ENCODE measurements around the gene NTM.

NTM gene

DNA sequence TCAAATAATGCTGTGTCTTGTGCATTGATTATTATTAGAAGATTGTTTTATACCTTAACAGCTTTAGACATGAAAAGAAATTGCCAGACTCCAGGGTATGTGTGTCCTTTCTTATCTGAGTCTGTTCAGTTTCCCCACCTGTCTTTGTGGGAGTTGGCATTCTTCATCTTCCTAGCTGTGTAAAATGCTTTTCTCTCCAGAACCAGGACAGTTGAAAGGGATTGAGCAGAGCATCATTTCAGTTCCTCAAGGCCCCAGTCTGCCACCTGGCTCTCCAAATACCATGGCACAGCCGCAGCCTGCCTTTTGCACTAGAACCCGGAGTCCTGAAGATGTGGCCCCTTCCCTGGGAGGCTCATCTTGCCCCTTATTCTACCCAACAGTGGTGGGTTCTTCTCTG lies 851.9 kb downstream of the NTM start:
- TF ChIP-seq, protein P1, sequence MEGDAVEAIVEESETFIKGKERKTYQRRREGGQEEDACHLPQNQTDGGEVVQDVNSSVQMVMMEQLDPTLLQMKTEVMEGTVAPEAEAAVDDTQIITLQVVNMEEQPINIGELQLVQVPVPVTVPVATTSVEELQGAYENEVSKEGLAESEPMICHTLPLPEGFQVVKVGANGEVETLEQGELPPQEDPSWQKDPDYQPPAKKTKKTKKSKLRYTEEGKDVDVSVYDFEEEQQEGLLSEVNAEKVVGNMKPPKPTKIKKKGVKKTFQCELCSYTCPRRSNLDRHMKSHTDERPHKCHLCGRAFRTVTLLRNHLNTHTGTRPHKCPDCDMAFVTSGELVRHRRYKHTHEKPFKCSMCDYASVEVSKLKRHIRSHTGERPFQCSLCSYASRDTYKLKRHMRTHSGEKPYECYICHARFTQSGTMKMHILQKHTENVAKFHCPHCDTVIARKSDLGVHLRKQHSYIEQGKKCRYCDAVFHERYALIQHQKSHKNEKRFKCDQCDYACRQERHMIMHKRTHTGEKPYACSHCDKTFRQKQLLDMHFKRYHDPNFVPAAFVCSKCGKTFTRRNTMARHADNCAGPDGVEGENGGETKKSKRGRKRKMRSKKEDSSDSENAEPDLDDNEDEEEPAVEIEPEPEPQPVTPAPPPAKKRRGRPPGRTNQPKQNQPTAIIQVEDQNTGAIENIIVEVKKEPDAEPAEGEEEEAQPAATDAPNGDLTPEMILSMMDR (IDR thresholded peaks at IDR 0.05; ENCODE audit: poor library complexity, severe bottlenecking): no peak

DNA sequence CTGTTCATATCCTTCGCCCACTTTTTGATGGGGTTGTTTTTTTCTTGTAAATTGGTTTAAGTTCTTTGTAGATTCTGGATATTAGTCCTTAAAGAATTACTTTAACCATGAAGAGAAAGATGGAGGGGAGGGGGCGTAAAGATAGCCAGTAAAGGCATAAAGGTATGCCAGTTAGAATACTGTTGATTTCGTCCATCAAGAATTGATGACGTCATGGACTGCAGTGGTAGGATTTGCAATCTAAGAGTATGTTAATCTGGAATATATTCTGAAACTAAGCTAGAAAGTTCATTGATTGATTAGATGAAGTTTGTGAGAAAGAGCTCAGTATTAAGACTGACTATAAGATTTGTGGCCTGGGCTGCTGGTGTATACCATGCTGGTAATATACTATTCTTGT lies 856.1 kb downstream of the NTM start:
- DNase-seq (ENCODE audit: low spot score) (no peak), ATAC-seq (ENCODE audit: low read depth) (no peak)
- no peaks in the 10 kb centered on the region for H3K27me3 ChIP-seq (ENCODE audit: insufficient read depth, poor library complexity, severe bottlenecking)
- H3K4me3 ChIP-seq (ENCODE audit: severe bottlenecking): no peak overlapping the region
- H3K9me3 ChIP-seq (ENCODE audit: severe bottlenecking): no peaks in the 10 kb centered on the region
- no peaks in the 10 kb centered on the region for H3K36me3 ChIP-seq (ENCODE audit: low read depth)
- no peaks in the 10 kb centered on the region for H3K4me1 ChIP-seq (ENCODE audit: insufficient read depth, poor library complexity, severe bottlenecking)
- no peak overlapping the region for H3K27ac ChIP-seq (ENCODE audit: poor library complexity, severe bottlenecking)
- TF ChIP-seq, protein P1 (IDR thresholded peaks at IDR 0.05; ENCODE audit: poor library complexity, severe bottlenecking): no peak

More for the DNA sequence above, 851.9 kb downstream of the NTM start:
- H3K36me3 ChIP-seq (ENCODE audit: low read depth): no peaks in the 10 kb centered on the region
- DNase-seq (ENCODE audit: low spot score) (no peak), ATAC-seq (ENCODE audit: low read depth) (no peak)
- H3K9me3 ChIP-seq (ENCODE audit: severe bottlenecking): no peaks in the 10 kb centered on the region
- no peak overlapping the region for H3K4me3 ChIP-seq (ENCODE audit: severe bottlenecking)
- H3K27me3 ChIP-seq (ENCODE audit: insufficient read depth, poor library complexity, severe bottlenecking): no peaks in the 10 kb centered on the region
- no peaks in the 10 kb centered on the region for H3K4me1 ChIP-seq (ENCODE audit: insufficient read depth, poor library complexity, severe bottlenecking)
- no peak overlapping the region for H3K27ac ChIP-seq (ENCODE audit: poor library complexity, severe bottlenecking)

DNA sequence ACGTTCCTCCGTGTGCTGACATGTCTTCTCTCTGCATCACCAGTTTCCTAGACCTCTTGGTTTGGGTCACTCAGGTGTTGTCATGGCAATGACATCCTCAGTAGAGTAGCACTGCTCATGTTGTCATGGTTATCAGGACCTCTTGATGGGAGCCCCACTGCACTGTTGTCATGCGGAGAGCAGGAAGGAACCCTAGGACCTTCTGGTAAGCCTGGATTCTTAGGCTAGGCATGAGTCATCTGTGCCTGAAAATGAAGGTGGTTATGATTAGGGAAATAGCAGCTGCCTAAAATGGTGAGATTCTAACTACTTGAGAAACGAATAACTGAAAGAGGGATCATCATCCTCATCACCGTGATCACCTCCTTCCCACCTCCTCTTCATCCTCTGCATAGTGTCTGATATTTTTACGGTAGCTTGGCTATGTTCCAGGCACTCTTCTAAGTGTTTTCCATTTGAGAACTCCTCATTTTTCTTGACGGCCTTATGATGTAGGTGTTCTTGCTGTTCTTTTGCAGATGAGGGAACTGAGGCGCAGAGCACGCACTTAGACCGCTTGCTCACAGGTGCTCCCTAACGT lies 858.4 kb downstream of the NTM start:
- DNase-seq (ENCODE audit: low spot score): no peak
- Histone ChIP-seq H3K9me3 (ENCODE audit: severe bottlenecking) (no peaks in the 10 kb centered on the region), H3K27ac (ENCODE audit: poor library complexity, severe bottlenecking) (no peak overlapping the region), H3K4me3 (ENCODE audit: severe bottlenecking) (no peak overlapping the region), H3K27me3 (ENCODE audit: insufficient read depth, poor library complexity, severe bottlenecking) (no peaks in the 10 kb centered on the region), H3K36me3 (ENCODE audit: low read depth) (no peaks in the 10 kb centered on the region), H3K4me1 (ENCODE audit: insufficient read depth, poor library complexity, severe bottlenecking) (no peaks in the 10 kb centered on the region)
- no peak for ATAC-seq (ENCODE audit: low read depth)
- TF ChIP-seq, protein P1 (IDR thresholded peaks at IDR 0.05; ENCODE audit: poor library complexity, severe bottlenecking): no peak

DNA sequence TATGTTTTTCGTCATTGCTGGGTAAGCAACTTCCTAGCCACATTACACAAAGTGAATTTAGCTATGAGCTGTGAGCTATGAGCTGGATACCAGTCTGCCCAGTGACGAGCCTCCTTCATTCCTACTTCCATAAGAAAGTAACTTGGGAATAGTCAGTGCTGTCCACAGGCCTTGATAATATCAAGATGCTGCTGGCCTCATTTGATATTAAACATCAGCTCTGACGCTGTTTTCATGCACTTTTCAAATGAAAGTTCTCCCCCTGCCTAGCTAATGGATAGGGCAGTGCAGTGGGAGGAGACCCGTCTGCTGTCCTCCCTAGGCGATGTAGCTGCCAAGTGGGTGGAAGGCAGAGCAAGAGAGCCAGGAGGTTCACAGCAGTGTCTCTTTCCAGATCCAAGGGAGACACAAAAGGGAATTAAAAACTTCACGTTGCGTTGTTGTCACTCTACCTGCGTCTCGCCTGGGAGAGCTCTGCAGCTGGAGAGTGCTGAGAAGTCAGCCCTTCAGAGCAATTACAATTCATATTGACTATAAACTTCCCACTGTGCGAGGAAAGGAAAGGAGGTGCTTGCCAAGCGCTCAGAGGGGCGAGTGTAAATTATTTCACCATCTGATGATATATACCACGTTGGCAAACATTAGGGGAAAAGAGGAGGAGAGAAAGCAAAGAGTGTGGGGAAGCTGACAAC lies 861.4 kb downstream of the NTM start:
- TF ChIP-seq, protein P1 (IDR thresholded peaks at IDR 0.05; ENCODE audit: poor library complexity, severe bottlenecking): no peak
- ATAC-seq (ENCODE audit: low read depth): no peak
- no peaks in the 10 kb centered on the region for H3K27me3 ChIP-seq (ENCODE audit: insufficient read depth, poor library complexity, severe bottlenecking)

DNA sequence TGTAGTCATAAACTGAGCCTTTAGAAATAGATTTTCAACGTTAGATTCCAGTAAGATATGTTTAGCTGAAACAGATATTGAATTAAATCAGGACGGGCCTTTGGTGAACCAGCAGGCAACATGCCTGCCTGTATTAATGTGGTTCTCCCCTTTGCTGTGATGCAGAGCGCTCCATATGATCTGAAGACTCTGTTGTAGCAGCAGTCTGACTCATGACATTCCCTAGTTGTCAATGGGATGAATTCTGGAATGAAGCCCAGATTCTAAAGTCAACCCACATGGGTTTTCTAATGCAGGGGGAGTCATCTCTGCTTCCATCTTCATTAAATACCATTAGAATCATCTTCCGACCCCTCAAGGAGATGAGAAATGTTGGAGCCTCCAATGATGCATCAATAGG lies 864.5 kb downstream of the NTM start:
- Histone ChIP-seq H3K27me3 (ENCODE audit: insufficient read depth, poor library complexity, severe bottlenecking) (no peaks in the 10 kb centered on the region), H3K36me3 (ENCODE audit: low read depth) (no peaks in the 10 kb centered on the region), H3K27ac (ENCODE audit: poor library complexity, severe bottlenecking) (no peak overlapping the region), H3K4me3 (ENCODE audit: severe bottlenecking) (no peak overlapping the region), H3K4me1 (ENCODE audit: insufficient read depth, poor library complexity, severe bottlenecking) (no peaks in the 10 kb centered on the region), H3K9me3 (ENCODE audit: severe bottlenecking) (no peaks in the 10 kb centered on the region)
- ATAC-seq (ENCODE audit: low read depth): peak; percentile 62
- TF ChIP-seq, protein P1 (IDR thresholded peaks at IDR 0.05; ENCODE audit: poor library complexity, severe bottlenecking): no peak
- no peak for DNase-seq (ENCODE audit: low spot score)

More for the DNA sequence above, 861.4 kb downstream of the NTM start:
- Histone ChIP-seq H3K36me3 (ENCODE audit: low read depth) (no peaks in the 10 kb centered on the region), H3K27ac (ENCODE audit: poor library complexity, severe bottlenecking) (no peak overlapping the region), H3K4me3 (ENCODE audit: severe bottlenecking) (no peak overlapping the region), H3K4me1 (ENCODE audit: insufficient read depth, poor library complexity, severe bottlenecking) (no peaks in the 10 kb centered on the region), H3K9me3 (ENCODE audit: severe bottlenecking) (no peaks in the 10 kb centered on the region)
- no peak for DNase-seq (ENCODE audit: low spot score)
